ENCODE data around the gene TMEM250.
A peak's percentile ranks its signal among the peaks of the same experiment; 100 is the strongest.

TMEM250 gene

DNA sequence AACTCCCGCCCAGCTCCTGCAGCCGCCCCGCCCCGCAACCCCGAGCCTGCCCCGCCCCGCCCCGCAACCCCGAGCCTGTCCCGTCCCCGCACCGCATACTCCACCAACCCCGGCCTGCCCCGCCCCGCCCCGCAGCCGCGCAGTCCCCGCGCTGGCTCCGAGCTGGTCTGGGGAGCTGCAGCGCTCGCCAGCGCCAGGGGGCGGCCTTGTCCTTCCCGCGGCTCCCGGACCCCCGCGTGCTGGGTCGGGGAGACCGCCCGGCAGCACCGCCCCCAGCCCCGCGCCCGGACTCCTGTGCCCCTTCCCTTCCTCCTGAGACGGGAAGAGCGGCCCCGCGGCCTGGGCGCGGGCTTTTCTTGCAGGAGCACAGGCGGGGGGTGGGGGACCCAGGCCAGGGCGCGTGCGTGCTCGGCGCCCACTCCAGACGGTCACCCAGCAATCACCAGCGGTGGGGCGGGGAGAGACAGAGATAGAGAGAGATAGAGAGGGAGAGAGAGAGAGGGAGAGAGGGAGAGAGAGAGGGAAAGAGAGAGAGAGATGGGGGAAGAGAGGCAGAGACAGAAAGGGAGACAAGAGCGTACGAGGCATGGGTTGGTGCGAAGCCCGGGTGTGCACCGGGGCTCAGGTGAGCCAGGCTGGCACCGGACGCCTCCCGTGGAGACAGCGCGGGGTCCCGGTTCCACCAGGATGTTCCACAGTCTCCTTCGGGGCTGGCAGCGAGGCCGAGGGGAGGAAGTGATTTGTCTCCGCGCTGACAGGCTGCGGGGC lies 14.7 kb upstream of the TMEM250 start:
- H3K4me3 ChIP-seq (ENCODE audit: low read depth, low read length), result no peak overlapping the region
- DNase-seq (ENCODE audit: low read depth, low spot score), result no peak
- TF ChIP-seq, protein P1, sequence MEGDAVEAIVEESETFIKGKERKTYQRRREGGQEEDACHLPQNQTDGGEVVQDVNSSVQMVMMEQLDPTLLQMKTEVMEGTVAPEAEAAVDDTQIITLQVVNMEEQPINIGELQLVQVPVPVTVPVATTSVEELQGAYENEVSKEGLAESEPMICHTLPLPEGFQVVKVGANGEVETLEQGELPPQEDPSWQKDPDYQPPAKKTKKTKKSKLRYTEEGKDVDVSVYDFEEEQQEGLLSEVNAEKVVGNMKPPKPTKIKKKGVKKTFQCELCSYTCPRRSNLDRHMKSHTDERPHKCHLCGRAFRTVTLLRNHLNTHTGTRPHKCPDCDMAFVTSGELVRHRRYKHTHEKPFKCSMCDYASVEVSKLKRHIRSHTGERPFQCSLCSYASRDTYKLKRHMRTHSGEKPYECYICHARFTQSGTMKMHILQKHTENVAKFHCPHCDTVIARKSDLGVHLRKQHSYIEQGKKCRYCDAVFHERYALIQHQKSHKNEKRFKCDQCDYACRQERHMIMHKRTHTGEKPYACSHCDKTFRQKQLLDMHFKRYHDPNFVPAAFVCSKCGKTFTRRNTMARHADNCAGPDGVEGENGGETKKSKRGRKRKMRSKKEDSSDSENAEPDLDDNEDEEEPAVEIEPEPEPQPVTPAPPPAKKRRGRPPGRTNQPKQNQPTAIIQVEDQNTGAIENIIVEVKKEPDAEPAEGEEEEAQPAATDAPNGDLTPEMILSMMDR (IDR thresholded peaks at IDR 0.05; ENCODE audit: low read depth, low read length), result peak; percentile 51
- in situ Hi-C loops (cut with HindIII; ENCODE audit: low sequenced_read_pairs), result no loop called here

DNA sequence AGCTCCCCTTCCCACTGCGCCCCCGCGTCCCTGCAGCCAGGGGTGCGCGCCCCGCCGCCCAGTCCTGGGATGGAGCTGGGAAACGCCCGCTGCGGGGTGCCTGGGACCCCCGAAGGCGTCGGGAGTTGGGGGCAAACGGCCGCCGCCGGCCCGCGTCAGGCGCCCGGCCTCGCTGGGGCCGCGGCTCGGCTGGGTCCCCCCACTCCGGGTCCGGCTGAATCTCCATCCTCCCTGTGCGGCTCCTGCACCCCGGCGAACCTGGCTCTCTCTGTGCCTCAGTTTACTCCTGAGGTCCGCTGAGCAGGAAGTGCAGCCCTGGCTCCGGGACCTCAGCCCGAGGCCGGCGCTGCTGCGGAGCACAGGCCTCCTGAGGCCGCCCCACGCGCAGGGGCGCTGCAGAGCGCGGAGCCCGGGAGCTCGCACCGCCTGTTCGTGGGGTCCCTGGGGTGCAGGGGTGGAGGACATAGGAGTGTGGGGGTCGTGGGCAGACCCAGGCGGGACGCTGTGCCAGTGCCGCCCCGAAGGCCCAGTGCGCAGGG lies 13.9 kb upstream of the TMEM250 start:
- DNase-seq (ENCODE audit: low read depth, low spot score), result no peak
- in situ Hi-C loops (cut with HindIII; ENCODE audit: low sequenced_read_pairs), result no loop called here
- TF ChIP-seq, protein P1 (IDR thresholded peaks at IDR 0.05; ENCODE audit: low read depth, low read length), result no peak
- no peak overlapping the region for H3K4me3 ChIP-seq (ENCODE audit: low read depth, low read length)

DNA sequence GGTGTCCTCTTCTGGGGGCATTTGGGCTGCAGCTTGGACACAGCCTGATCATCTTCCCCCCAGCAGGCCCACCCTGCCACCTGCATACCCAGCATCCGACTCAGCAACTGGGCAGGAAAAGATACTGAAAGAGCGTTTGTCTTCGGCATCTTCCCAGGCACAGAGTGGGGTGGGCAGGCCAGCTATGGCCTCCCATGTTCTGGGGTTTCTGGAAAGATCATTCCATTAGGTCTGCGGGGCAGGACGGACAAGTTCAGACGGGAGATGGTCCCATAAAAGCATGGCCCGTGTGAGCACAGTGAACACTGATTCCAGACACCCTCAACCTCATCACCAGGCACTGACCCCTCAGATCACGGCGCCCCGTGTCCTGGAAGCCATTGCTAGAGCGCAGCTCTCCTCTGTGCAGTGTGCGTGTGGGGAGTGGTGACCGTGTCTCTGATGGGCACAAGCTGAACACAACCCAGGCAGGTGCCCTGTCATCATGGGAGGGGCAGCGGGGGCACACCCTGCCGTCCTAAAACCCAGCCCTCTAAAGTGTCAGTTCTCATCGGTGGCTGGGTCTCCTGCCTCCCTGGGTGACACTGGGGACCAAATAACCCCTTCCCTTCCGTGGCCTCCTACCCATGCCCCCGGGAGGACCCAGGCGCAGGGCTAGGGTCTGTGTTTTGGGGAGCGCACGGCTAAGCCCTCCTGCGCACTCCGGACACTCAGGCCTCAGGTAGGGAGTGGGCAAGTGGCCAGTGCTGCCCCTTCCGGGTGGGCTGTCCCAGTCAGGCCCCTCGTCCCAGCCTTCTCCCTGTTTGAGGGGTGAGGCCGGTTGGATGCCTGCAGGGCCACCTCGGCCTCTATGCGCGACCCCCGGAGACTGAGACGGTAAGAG lies 13.2 kb upstream of the TMEM250 start:
- in situ Hi-C loops (cut with HindIII; ENCODE audit: low sequenced_read_pairs), result no loop called here
- H3K4me3 ChIP-seq (ENCODE audit: low read depth, low read length), result no peak overlapping the region
- TF ChIP-seq, protein P1 (IDR thresholded peaks at IDR 0.05; ENCODE audit: low read depth, low read length), result no peak
- no peak for DNase-seq (ENCODE audit: low read depth, low spot score)

DNA sequence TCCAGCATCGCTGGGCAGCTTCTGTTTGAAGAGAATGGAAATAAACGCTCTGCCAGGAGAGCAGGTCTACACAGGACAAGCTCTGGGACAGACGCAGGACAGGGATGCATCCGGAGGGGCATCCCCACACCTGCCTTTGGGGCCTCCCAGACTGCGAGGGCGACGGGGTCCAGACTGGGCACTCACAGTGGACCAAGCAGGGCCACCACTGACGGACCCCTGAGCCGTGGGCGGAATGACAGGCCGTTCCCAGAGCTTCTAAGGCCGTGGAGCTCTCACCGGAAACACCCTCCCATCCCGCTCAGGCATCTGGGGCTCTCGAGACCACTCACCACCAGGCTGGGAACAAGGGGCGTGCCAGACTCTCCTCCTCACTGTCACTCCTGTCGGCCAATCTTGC lies 10.5 kb upstream of the TMEM250 start:
- H3K4me3 ChIP-seq (ENCODE audit: low read depth, low read length), result no peak overlapping the region
- TF ChIP-seq, protein P1 (IDR thresholded peaks at IDR 0.05; ENCODE audit: low read depth, low read length), result no peak
- in situ Hi-C loops (cut with HindIII; ENCODE audit: low sequenced_read_pairs), result no loop called here
- DNase-seq (ENCODE audit: low read depth, low spot score), result no peak

DNA sequence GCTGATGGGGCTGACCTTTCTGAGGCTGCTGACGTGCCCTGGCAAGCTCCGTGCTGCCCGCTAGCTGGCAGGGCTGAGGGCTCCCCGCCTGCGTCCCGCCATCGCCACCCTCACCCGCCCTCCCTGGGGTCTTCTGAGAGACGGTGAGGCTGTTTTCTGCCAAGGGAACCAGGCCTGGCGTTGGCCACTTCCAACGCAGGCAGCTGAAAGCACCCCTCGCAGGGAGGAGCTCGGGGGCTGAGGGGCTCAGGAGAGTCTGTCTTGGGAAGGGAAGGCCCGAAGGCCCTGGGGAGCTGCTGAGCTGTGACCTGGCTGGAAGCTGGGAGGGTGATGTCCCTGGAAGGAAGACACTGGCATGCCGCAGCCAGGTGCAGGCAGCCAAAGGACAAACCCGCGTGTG lies 9.8 kb upstream of the TMEM250 start:
- TF ChIP-seq, protein P1 (IDR thresholded peaks at IDR 0.05; ENCODE audit: low read depth, low read length), result no peak
- in situ Hi-C loops (cut with HindIII; ENCODE audit: low sequenced_read_pairs), result no loop called here
- no peak overlapping the region for H3K4me3 ChIP-seq (ENCODE audit: low read depth, low read length)
- DNase-seq (ENCODE audit: low read depth, low spot score), result no peak

DNA sequence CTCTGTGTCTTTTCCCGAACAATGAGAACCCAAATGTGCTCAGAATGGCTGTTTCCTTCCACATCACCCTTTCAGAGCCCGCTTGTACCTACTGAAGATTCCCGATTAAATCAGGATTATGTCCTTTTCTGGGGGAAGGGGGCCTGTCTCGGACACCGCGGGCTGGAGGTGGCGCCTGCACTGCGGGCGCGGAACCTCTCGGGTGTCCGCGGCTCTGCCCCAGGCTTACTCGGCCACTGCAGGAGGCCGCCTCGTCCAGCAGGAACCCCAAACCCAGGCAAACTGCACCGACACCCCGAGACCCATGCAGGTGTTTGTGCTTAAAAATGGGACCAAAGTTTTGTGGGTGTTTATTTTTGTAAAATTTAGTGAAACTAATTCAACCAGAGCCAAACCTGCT lies 8.6 kb upstream of the TMEM250 start:
- in situ Hi-C loops (cut with HindIII; ENCODE audit: low sequenced_read_pairs), result no loop called here
- DNase-seq (ENCODE audit: low read depth, low spot score), result no peak
- TF ChIP-seq, protein P1 (IDR thresholded peaks at IDR 0.05; ENCODE audit: low read depth, low read length), result no peak
- H3K4me3 ChIP-seq (ENCODE audit: low read depth, low read length), result no peak overlapping the region

All from astrocyte of the spinal cord (primary cell).